GM12875 (cell line): Measurements from ENCODE around the gene ACTA1.

Experiments used
- H3K4me3 ChIP-seq: one replicate; pipeline ENCODE4 v1.5.1; 2011; ENCODE audit warnings: low read depth, low read length, control low read depth
- CTCF ChIP-seq: IDR thresholded peaks from 2 replicates; pipeline ENCODE4 v1.5.1; 2011; ENCODE audit warnings: low read depth, mild to moderate bottlenecking, control low read depth, inconsistent platforms, low read length, moderate library complexity, borderline replicate concordance; ENCODE audit not compliant: insufficient read depth

ACTA1 gene

GRCh38 chr1:229440851-229441537, 7.1 kb upstream of the ACTA1 start:
- H3K4me3 ChIP-seq: no peak overlapping the region
- no peak for TF ChIP-seq CTCF

GRCh38 chr1:229438021-229438420, 4.1 kb upstream of the ACTA1 start:
- no peak overlapping the region for H3K4me3 ChIP-seq
- TF ChIP-seq CTCF: no peak

- H3K4me3 ChIP-seq: no peak overlapping the region
- no peak for TF ChIP-seq CTCF
Measured at GRCh38 chr1:229437443-229437842, 3.5 kb upstream of the ACTA1 start.

- TF ChIP-seq CTCF: no peak
- no peak overlapping the region for H3K4me3 ChIP-seq
Measured at GRCh38 chr1:229436201-229436600, 2.3 kb upstream of the ACTA1 start.

GRCh38 chr1:229434641-229435051, 752 bp upstream of the ACTA1 start:
- H3K4me3 ChIP-seq: no peak overlapping the region
- no peak for TF ChIP-seq CTCF

- no peak overlapping the region for H3K4me3 ChIP-seq
- no peak for TF ChIP-seq CTCF
Measured at GRCh38 chr1:229433364-229434004, 410 bp downstream of the ACTA1 start.

DNA sequence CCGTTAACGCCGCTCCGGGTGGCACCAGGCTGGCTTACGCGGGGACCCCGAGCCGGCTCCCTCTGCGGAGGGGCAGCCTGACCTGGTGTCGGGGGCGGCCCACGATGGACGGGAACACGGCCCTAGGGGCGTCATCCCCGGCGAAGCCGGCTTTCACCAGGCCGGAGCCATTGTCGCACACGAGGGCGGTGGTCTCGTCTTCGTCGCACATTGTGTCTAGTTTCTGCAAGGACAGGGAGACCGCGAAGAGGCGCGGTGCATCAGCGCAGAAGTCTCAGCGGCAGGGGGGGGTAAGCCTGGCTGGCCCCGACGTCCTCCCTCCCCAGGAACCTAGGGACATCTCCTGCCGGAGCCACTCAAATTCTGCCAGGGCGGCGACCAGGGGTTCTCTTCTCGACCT, 989 bp downstream of the ACTA1 start:
- TF ChIP-seq CTCF: no peak
- H3K4me3 ChIP-seq: no peak overlapping the region
